Thoracic aorta (tissue), 2 donors: Measurements from ENCODE around the gene CERK. TPM values are rescaled to one million over a fixed set of nuclear protein-coding genes. Genes with fewer than 3 reads are reported as not detected.
"Not testable (repeated sequence)": the region's sequence is repeated elsewhere in the genome, so short reads cannot be mapped to it uniquely, and the experiment has no call there.

ENCODE experiments used
- ATAC-seq: fragments of 150-250 bp; one replicate; pipeline ENCODE4 v1.8.0; 2017; ENCODE audit warnings: low read depth; ENCODE audit not compliant: insufficient number of reproducible peaks, low FRiP score
- DNase-seq: peaks from one replicate; pipeline ENCODE4 v3.0.0-alpha.2; 2020; ENCODE audit warnings: low spot score
- H3K27ac ChIP-seq, 2 donors: fragments of 200-600 bp; sonication (generic); 1 replicate in 1 of 2; 2 replicates in 1 of 2; pipeline ENCODE4 v1.5.1; 2016; ENCODE audit warnings: mild to moderate bottlenecking in 2 of 2, moderate library complexity in 2 of 2
- H3K27me3 ChIP-seq: fragments of 200-600 bp; sonication (generic); replicated peaks from 2 replicates; pipeline ENCODE4 v1.6.0; 2016; ENCODE audit warnings: mild to moderate bottlenecking; ENCODE audit not compliant: insufficient read depth
- H3K36me3 ChIP-seq: fragments of 200-600 bp; sonication (generic); one replicate; pipeline ENCODE4 v1.5.1; 2016
- H3K4me1 ChIP-seq, 2 donors: fragments of 200-600 bp; sonication (generic); 1 replicate in 1 of 2; 2 replicates in 1 of 2; pipeline versions ENCODE4 v1.5.1 to v1.6.0; 2016; ENCODE audit warnings: low read depth in 2 of 2, mild to moderate bottlenecking in 1 of 2; ENCODE audit not compliant: control insufficient read depth in 1 of 2
- H3K4me3 ChIP-seq: fragments of 200-600 bp; sonication (generic); 2 replicates; pipeline ENCODE4 v1.5.1; 2016; ENCODE audit warnings: mild to moderate bottlenecking
- H3K9me3 ChIP-seq: fragments of 200-600 bp; sonication (generic); 2 replicates; pipeline ENCODE4 v1.5.1; 2016
- CTCF ChIP-seq: fragments of 200-600 bp; sonication (generic); IDR thresholded peaks from one replicate; pipeline ENCODE4 v1.5.1; 2019; ENCODE audit warnings: antibody characterized with exemption
- total RNA-seq, 2 donors: library from RNA; depleted of rRNA; stranded (reverse); fragments of >200 nt; gene quantifications; one replicate each; pipeline versions ENCODE4 v1.1.0 to v1.2.3, GENCODE V29; 2016

Gene CERK
- 10 to 100 TPM; 65.5 to 72.8 TPM for total RNA-seq

- no peaks in the 10 kb centered on the region for H3K36me3 ChIP-seq
- H3K27ac ChIP-seq = peak within 1 kb of the TSS; percentile 77 to 90
- peaks cover 36 to 53% of the 10 kb centered on the region in 2 donors for H3K4me1 ChIP-seq
- peak within 1 kb of the TSS; percentile 86 for H3K4me3 ChIP-seq
- H3K27me3 ChIP-seq = no peaks in the 10 kb centered on the region
- TF ChIP-seq CTCF = no peak
- ATAC-seq (peak; percentile 48), DNase-seq (no peak)
- no peaks in the 10 kb centered on the region for H3K9me3 ChIP-seq
Observed at GRCh38 chr22:46737976-46738646, at the start of gene CERK. TSS of gene CERK (minus strand) at chr22:46738252. CDS start at chr22:46738148, 104 bp downstream.

GRCh38 chr22:46783721-46784120, 45.7 kb upstream of the CERK start:
- H3K27me3 ChIP-seq = no peaks in the 10 kb centered on the region
- ATAC-seq (no peak), DNase-seq (no peak)
- H3K4me1 ChIP-seq = no peaks in the 10 kb centered on the region
- no peaks in the 10 kb centered on the region for H3K36me3 ChIP-seq
- no peak for TF ChIP-seq CTCF
- no peaks in the 10 kb centered on the region for H3K9me3 ChIP-seq
- no peak overlapping the region for H3K4me3 ChIP-seq
- no peak overlapping the region for H3K27ac ChIP-seq

- H3K27ac ChIP-seq, ATAC-seq, H3K9me3 ChIP-seq, H3K36me3 ChIP-seq, DNase-seq, H3K27me3 ChIP-seq, H3K4me3 ChIP-seq, H3K4me1 ChIP-seq: not testable (repeated sequence)
Observed at GRCh38 chr22:46782200-46782599, 44.1 kb upstream of the CERK start.

- H3K9me3 ChIP-seq = no peaks in the 10 kb centered on the region
- no peak overlapping the region for H3K27ac ChIP-seq
- ATAC-seq = no peak
- no peak for DNase-seq
- H3K4me3 ChIP-seq = no peak overlapping the region
- peaks cover 0 to 8% of the 10 kb centered on the region in 2 donors for H3K4me1 ChIP-seq
- H3K27me3 ChIP-seq = no peaks in the 10 kb centered on the region
- TF ChIP-seq CTCF = no peak
- no peaks in the 10 kb centered on the region for H3K36me3 ChIP-seq
Observed at GRCh38 chr22:46781291-46781690, 43.2 kb upstream of the CERK start.

- Histone ChIP-seq H3K27me3 (no peaks in the 10 kb centered on the region), H3K4me1 (peaks cover 0 to 11% of the 10 kb centered on the region in 2 donors), H3K36me3 (no peaks in the 10 kb centered on the region), H3K9me3 (no peaks in the 10 kb centered on the region), H3K27ac (no peak overlapping the region), H3K4me3 (no peak overlapping the region)
- ATAC-seq = no peak
- TF ChIP-seq CTCF = no peak
- no peak for DNase-seq
Observed at GRCh38 chr22:46780453-46780852, 42.4 kb upstream of the CERK start.

- DNase-seq = no peak
- Histone ChIP-seq H3K4me1 (peaks cover 0 to 11% of the 10 kb centered on the region in 2 donors), H3K27ac (no peak overlapping the region), H3K9me3 (no peaks in the 10 kb centered on the region), H3K4me3 (no peak overlapping the region), H3K27me3 (no peaks in the 10 kb centered on the region), H3K36me3 (no peaks in the 10 kb centered on the region)
- no peak for ATAC-seq
- no peak for TF ChIP-seq CTCF
Observed at GRCh38 chr22:46779651-46780050, 41.6 kb upstream of the CERK start.
